ENCODE measurements around the gene CRPPA.

- TF ChIP-seq CTCF (conservative IDR thresholded peaks at IDR 0.05; ENCODE audit: low read length) (no peak), EZH2phosphoT487 (IDR thresholded peaks at IDR 0.05; ENCODE audit: borderline replicate concordance, low read depth, low read length) (no peak)
Measured at GRCh38 chr7:16430133-16430532, 8.8 kb upstream of the CRPPA start.
